ENCODE data around the gene OSBPL5. TPM values are rescaled to one million over a fixed set of nuclear protein-coding genes. Genes with fewer than 3 reads are reported as not detected.

Gene OSBPL5
- total and polyA plus RNA-seq, 2 of the 4 experiments (the other 2 are of a cell fraction), result 14.9 to 22.3 TPM

- 95% methylated on average over 15 of the region's 23 CpGs; no CpG with 5 or more reads in 1 of the 2 experiments for WGBS, 2 experiments (ENCODE audit: extremely low coverage in 2 of 2, insufficient read length in 1 of 2)
- ChIA-PET POLR2A (ENCODE audit: unreplicated experiment) (no interaction called here), CTCF (no interaction called here)
- Histone ChIP-seq H2BK120ac (ENCODE audit: low read depth, low read length) (no peak overlapping the region), H2AK5ac (ENCODE audit: low read depth, low read length) (no peak overlapping the region), H3K4me3 (ENCODE audit: insufficient read depth, low read depth, low read length) (no peak overlapping the region), H4K8ac (ENCODE audit: low read depth in 2 of 2, low read length in 2 of 2) (no peak overlapping the region), H3K27me3 (ENCODE audit: control insufficient read depth, insufficient read depth, low read length) (no peaks in the 10 kb centered on the region), H3K79me1 (ENCODE audit: low read depth in 1 of 2, low read length in 2 of 2) (peaks cover 5 to 65% of the 10 kb centered on the region in 2 experiments; a peak in 3 of 4 replicates), H4K20me1 (ENCODE audit: insufficient read depth, low read length) (peaks cover 71% of the 10 kb centered on the region), H3K4me2 (ENCODE audit: low read depth, low read length) (no peak overlapping the region), H3K9ac (ENCODE audit: low read depth, low read length) (no peak overlapping the region), H3K9me1 (ENCODE audit: insufficient read depth, low read length) (0 out of 2 replicates have a peak, but pooled peaks cover 3% of the 10 kb centered on the region), H3K18ac (ENCODE audit: low read depth, low read length) (no peak overlapping the region), H3K56ac (ENCODE audit: extremely low read depth, insufficient read depth, low read length) (no peak overlapping the region), H2BK5ac (ENCODE audit: low read depth, low read length, poor library complexity, severe bottlenecking) (no peak overlapping the region), H3K36me3 (ENCODE audit: control insufficient read depth, insufficient read depth, low read length) (peaks cover 6% of the 10 kb centered on the region), H3K23ac (ENCODE audit: low read depth, low read length) (no peak overlapping the region), H2AFZ (replicated peaks; ENCODE audit: low read length, poor library complexity) (no peak overlapping the region), H2BK15ac (ENCODE audit: low read depth, low read length) (no peak overlapping the region), H3K14ac (replicated peaks; ENCODE audit: low read depth, low read length) (no peak overlapping the region), H3K9me3 (ENCODE audit: control insufficient read depth, insufficient read depth, low read length) (no peaks in the 10 kb centered on the region), H2BK20ac (ENCODE audit: low read depth, low read length) (no peak overlapping the region), H4K5ac (ENCODE audit: low read depth, low read length) (no peak overlapping the region), H3K27ac (ENCODE audit: insufficient read depth, low read length) (no peak overlapping the region), H4K91ac (ENCODE audit: insufficient read depth, low read depth, low read length) (no peak overlapping the region), H3K4me1 (ENCODE audit: control insufficient read depth, insufficient read depth, low read length) (peaks cover 2% of the 10 kb centered on the region; the same call in 1 of the 2 replicates), H2AK9ac (replicated peaks; ENCODE audit: low read depth, low read length, poor library complexity) (no peak overlapping the region), H3K4ac (ENCODE audit: low read depth, low read length) (no peak overlapping the region)
- in situ Hi-C loops (cut with MboI; ENCODE audit: low sequenced_read_pairs) (no loop called here), dilution Hi-C loops (cut with HindIII; ENCODE audit: low sequenced_read_pairs, unreplicated experiment) (no loop called here), intact Hi-C loops (cut with micrococcal nuclease) (no loop called here)
- ATAC-seq (ENCODE audit: low read depth) (no peak), DNase-seq (no peak)
- BruUV-seq (replicated peaks), result no TSS peak
- TF ChIP-seq ELK1 (IDR thresholded peaks at IDR 0.05; ENCODE audit: borderline replicate concordance, low read depth, low read length) (no peak), MAZ (IDR thresholded peaks at IDR 0.05; ENCODE audit: borderline replicate concordance, low read depth, low read length) (no peak), POLR2A (IDR thresholded peaks at IDR 0.05; ENCODE audit: low read depth, low read length) (no peak), CTCF (conservative IDR thresholded peaks at IDR 0.05; ENCODE audit: low read depth, low read length) (no peak), USF2 (IDR thresholded peaks at IDR 0.05; ENCODE audit: low read depth, low read length) (no peak), FOS (IDR thresholded peaks at IDR 0.05; ENCODE audit: low read depth, low read length) (no peak), SMC3 (IDR thresholded peaks at IDR 0.05; ENCODE audit: low read depth, low read length) (no peak), NFE2L2 (IDR thresholded peaks at IDR 0.05; ENCODE audit: low read depth, low read length) (no peak), CHD1 (IDR thresholded peaks at IDR 0.05; ENCODE audit: low read depth, low read length) (no peak), RAD21 (IDR thresholded peaks at IDR 0.05; ENCODE audit: low read length) (no peak), RCOR1 (IDR thresholded peaks at IDR 0.05; ENCODE audit: insufficient replicate concordance, low read length) (no peak), RFX5 (IDR thresholded peaks at IDR 0.05; ENCODE audit: low read depth, low read length) (no peak), MAFK (IDR thresholded peaks at IDR 0.05; ENCODE audit: low read depth, low read length) (no peak), CEBPB (IDR thresholded peaks at IDR 0.05; ENCODE audit: low read depth, low read length) (no peak), BHLHE40 (IDR thresholded peaks at IDR 0.05; ENCODE audit: low read depth, low read length) (no peak)
These were observed 31.6 kb downstream of the OSBPL5 start for GRCh38 chr11:3133261-3134217.

Data from IMR-90 (cell line).